Lung (tissue), 12 donors: ENCODE results near the gene ITIH3. TPM values are rescaled to one million over a fixed set of nuclear protein-coding genes. Genes with fewer than 3 reads are reported as not detected.

Source experiments
- ATAC-seq: fragments of 200-7000 bp; cut with Tn5 transposase; one replicate; pipeline ENCODE4 v1.9.1; 2020; ENCODE audit warnings: moderate number of reproducible peaks; ENCODE audit not compliant: insufficient read depth, low FRiP score
- DNase-seq, 3 donors: peaks; one replicate each; pipeline ENCODE4 v3.0.0-alpha.2; 2013 to 2017
- H3K27ac ChIP-seq, 2 donors: one replicate each; pipeline ENCODE4 v1.5.1; 2013; ENCODE audit warnings: mild to moderate bottlenecking in 2 of 2, moderate library complexity in 2 of 2, control low read depth in 1 of 2, inconsistent platforms in 1 of 2, low read depth in 1 of 2, low read length in 1 of 2
- H3K27me3 ChIP-seq, 3 donors: one replicate each; pipeline ENCODE4 v1.5.1; 2013; ENCODE audit warnings: low read length in 2 of 3; ENCODE audit not compliant: control insufficient read depth in 3 of 3, insufficient read depth in 3 of 3
- H3K36me3 ChIP-seq, 4 donors: one replicate each; pipeline ENCODE4 v1.5.1; 2013; ENCODE audit warnings: low read length in 4 of 4, mild to moderate bottlenecking in 1 of 4, moderate library complexity in 1 of 4; ENCODE audit not compliant: control insufficient read depth in 4 of 4, insufficient read depth in 4 of 4
- H3K4me1 ChIP-seq, 5 donors: one replicate each; pipeline ENCODE4 v1.5.1; 2013; ENCODE audit warnings: low read length in 5 of 5, mild to moderate bottlenecking in 2 of 5, moderate library complexity in 1 of 5; ENCODE audit not compliant: control insufficient read depth in 5 of 5, insufficient read depth in 5 of 5
- H3K4me3 ChIP-seq: one replicate; pipeline ENCODE4 v1.5.1; 2013; ENCODE audit warnings: mild to moderate bottlenecking, control low read depth, moderate library complexity
- H3K9ac ChIP-seq, 2 donors: one replicate each; pipeline ENCODE4 v1.5.1; 2013; ENCODE audit warnings: low read length in 2 of 2, control low read depth in 1 of 2; ENCODE audit not compliant: insufficient read depth in 1 of 2
- H3K9me3 ChIP-seq, 4 donors: one replicate each; pipeline ENCODE4 v1.5.1; 2013; ENCODE audit warnings: low read length in 3 of 4, mild to moderate bottlenecking in 1 of 4, moderate library complexity in 1 of 4; ENCODE audit not compliant: control insufficient read depth in 4 of 4, insufficient read depth in 3 of 4
- WGBS, 2 donors: extraction: QIAGEN DNeasy Blood & Tissue Kit; methylation state at CpG; one replicate each; pipeline ENCODE4 v1.1.7; 2013; 5-methylcytosine and 5-hydroxymethylcytosine counted together
- polyA plus RNA-seq, 2 donors: library from polyadenylated mRNA; stranded (reverse); fragments of 200-250 nt; gene quantifications; one replicate each; pipeline ENCODE4 v1.2.1, GENCODE V29; 2013
- total RNA-seq, 2 donors: library from RNA; depleted of rRNA in 1 of 2; stranded (reverse); fragments of >200 nt in 1 of 2; gene quantifications; one replicate each; pipeline ENCODE4 v1.2.1, GENCODE V29; 2014 to 2021
- TF ChIP-seq, protein P1 (sequence below): IDR thresholded peaks from 2 replicates; pipeline ENCODE4 v1.5.1; 2012; ENCODE audit warnings: mild to moderate bottlenecking; ENCODE audit errors: control extremely low read depth, extremely low read depth
- donor health status: control.
- donor health status: control.
- donor health status: Bipolar disorder and iron deficiency.
- donor health status: healthy.
- donor health status: DM: yes; HTN: yes; CAD: no.

ITIH3 gene
- total and polyA plus RNA-seq, 4 donors = 0.54 to 3.2 (median 1.7) TPM

DNA sequence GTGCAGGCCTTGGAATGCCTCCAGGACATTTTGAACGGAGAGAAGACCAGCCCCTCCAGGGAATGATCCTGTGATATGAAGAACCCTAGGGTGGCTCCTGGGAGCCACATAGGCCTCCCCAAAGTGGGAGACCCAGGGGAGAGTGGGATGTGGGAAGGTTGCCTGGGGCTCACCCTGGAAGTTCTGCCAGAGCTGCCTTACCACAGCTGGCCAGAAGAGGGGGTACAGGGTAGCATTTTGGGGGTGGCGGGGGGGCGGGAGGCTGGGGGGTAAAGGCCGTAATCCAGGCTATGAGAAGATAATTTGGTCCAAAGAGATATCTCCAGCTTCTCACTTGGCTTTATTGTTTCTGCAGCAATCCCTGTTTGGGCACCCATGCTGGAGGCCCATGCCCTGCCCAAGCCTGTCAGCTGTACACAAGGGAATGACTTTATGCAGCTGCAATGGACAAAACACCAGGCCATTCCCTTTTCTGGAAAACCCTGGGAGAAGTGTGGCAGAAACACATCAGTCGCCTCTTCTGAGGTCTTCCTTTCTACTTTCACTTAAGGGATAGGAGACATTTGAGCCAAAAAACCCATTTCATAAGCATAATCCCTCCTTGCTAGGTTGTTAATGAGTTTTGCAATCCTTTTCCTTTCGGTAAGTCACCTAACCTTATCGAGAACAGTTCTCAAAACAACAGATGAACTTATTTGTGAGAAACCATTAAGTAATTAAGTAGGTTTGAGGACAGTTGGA lies 51.3 kb downstream of the ITIH3 start:
- peaks cover 0 to 41% (median 21%) of the 10 kb centered on the region in 4 donors for H3K36me3 ChIP-seq
- no peak overlapping the region for H3K4me3 ChIP-seq
- H3K27me3 ChIP-seq = no peaks in the 10 kb centered on the region
- no peak for ATAC-seq
- DNase-seq = peak in 2 of 3 donors; percentile 22 to 24
- no peaks in the 10 kb centered on the region for H3K9me3 ChIP-seq
- H3K4me1 ChIP-seq = peaks cover 0 to 21% (median 9%) of the 10 kb centered on the region in 5 donors
- WGBS, 2 donors = 69 to 72% methylated on average over 7 of the region's 7 CpGs
- peak overlapping the region in 1 of 2 donors; percentile 50 for H3K27ac ChIP-seq
- H3K9ac ChIP-seq = no peak overlapping the region
- TF ChIP-seq, protein P1, sequence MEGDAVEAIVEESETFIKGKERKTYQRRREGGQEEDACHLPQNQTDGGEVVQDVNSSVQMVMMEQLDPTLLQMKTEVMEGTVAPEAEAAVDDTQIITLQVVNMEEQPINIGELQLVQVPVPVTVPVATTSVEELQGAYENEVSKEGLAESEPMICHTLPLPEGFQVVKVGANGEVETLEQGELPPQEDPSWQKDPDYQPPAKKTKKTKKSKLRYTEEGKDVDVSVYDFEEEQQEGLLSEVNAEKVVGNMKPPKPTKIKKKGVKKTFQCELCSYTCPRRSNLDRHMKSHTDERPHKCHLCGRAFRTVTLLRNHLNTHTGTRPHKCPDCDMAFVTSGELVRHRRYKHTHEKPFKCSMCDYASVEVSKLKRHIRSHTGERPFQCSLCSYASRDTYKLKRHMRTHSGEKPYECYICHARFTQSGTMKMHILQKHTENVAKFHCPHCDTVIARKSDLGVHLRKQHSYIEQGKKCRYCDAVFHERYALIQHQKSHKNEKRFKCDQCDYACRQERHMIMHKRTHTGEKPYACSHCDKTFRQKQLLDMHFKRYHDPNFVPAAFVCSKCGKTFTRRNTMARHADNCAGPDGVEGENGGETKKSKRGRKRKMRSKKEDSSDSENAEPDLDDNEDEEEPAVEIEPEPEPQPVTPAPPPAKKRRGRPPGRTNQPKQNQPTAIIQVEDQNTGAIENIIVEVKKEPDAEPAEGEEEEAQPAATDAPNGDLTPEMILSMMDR = no peak

DNA sequence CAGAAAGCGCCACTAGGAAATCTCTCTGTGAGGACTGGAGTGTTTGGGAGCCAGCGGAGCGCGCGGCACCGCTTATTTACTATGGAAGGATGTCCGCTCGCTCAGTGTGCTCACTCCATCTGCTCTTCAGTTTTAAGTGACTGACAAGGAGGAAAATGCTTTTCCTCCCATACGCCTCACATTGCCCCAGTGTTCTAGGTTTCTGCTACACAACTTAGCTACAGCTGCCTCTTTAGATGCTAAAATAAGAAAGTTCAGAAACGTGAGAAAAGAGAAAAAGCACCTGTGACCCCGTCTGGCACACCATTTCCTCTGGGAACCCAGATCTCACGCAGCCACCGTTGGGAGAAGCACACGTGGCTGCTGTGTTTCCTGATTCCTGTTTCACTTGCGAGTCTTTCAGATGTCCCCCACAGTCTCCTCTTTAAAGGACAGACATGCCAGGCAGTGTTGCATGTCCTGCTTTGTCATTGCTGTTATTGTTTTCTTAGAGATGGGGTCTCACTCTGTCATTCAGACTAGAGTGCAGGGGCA lies 51.9 kb downstream of the ITIH3 start:
- H3K36me3 ChIP-seq = peaks cover 0 to 43% (median 20%) of the 10 kb centered on the region in 4 donors
- H3K27me3 ChIP-seq = no peaks in the 10 kb centered on the region
- DNase-seq (peak in 1 of 3 donors; percentile 24), ATAC-seq (no peak)
- TF ChIP-seq, protein P1 = no peak
- H3K9me3 ChIP-seq = no peaks in the 10 kb centered on the region
- WGBS, 2 donors = 61 to 72% methylated on average over 15 of the region's 15 CpGs
- H3K27ac ChIP-seq = no peak overlapping the region
- peaks cover 0 to 21% (median 9%) of the 10 kb centered on the region in 5 donors for H3K4me1 ChIP-seq
- H3K4me3 ChIP-seq = no peak overlapping the region
- no peak overlapping the region for H3K9ac ChIP-seq

DNA sequence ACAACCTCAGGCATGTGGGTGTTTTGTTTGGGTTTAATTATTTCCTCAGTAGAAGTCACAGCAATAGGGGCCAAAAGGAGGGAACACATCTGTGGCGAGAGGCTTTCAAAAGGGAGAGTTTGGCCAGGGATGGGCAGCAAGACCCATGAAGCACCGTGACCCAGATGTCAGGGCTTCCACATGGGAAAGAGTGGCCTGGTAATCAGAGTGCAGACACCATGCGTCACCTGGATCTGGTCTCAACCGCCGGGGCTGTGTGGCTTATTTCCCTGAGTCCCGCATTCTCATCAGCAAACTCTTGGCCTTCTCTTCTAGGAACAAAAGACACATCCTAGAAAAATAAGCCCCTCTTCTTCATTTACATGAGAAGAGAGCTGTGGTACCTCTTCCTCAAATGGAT lies 52.6 kb downstream of the ITIH3 start:
- 97 to 98% methylated on average over 6 of the region's 6 CpGs for WGBS, 2 donors
- Histone ChIP-seq H3K27ac (no peak overlapping the region), H3K4me3 (no peak overlapping the region), H3K9me3 (no peaks in the 10 kb centered on the region), H3K27me3 (no peaks in the 10 kb centered on the region), H3K4me1 (peaks cover 0 to 23% (median 9%) of the 10 kb centered on the region in 5 donors), H3K36me3 (peaks cover 0 to 42% (median 19%) of the 10 kb centered on the region in 4 donors), H3K9ac (no peak overlapping the region)
- no peak for ATAC-seq
- TF ChIP-seq, protein P1 = no peak
- DNase-seq = no peak
